Activated naive CD8-positive, alpha-beta T cell treated with anti-CD3 and anti-CD28 coated beads, Interleukin-2, amount 10 ng/mL, durations not matched to agents 7 days and 5 days (primary cell): Measurements from ENCODE around the gene LDLRAD4. TPM values are rescaled to one million over a fixed set of nuclear protein-coding genes. Genes with fewer than 3 reads are reported as not detected.
A peak's percentile ranks its signal among the peaks of the same experiment; 100 is the strongest.

Experiments used
- ATAC-seq: fragments of 150-1000 bp; cut with Tn5 transposase; one replicate; pipeline ENCODE4 v1.10.0; 2021; ENCODE audit warnings: low read depth, moderate library complexity
- POLR2A ChIA-PET: fragments of 350-600 bp; sonication (Branson Sonifier 250); formaldehyde crosslinking; loops from one replicate; lab custom pipeline; 2021; ENCODE audit warnings: antibody characterized with exemption; lab: Charles Lee
- DNase-seq: peaks from one replicate; pipeline ENCODE4 v3.0.0; 2021
- H3K27ac Mint-ChIP-seq: one replicate; pipeline ENCODE4 v1.8.0; 2022; ENCODE audit warnings: mild to moderate bottlenecking, mixed read lengths
- H3K27me3 Mint-ChIP-seq: one replicate; pipeline ENCODE4 v1.8.0; 2022; ENCODE audit warnings: mild to moderate bottlenecking, moderate library complexity, mixed read lengths
- H3K36me3 Mint-ChIP-seq: one replicate; pipeline ENCODE4 v1.8.0; 2021; ENCODE audit warnings: mild to moderate bottlenecking, mixed read lengths
- H3K4me1 Mint-ChIP-seq: one replicate; pipeline ENCODE4 v1.8.0; 2021; ENCODE audit warnings: mixed read lengths
- H3K4me3 Mint-ChIP-seq: one replicate; pipeline ENCODE4 v1.8.0; 2022; ENCODE audit warnings: mild to moderate bottlenecking, moderate library complexity, mixed read lengths
- H3K9me3 Mint-ChIP-seq: one replicate; pipeline ENCODE4 v1.8.0; 2021; ENCODE audit warnings: mixed read lengths
- total RNA-seq, 2 experiments: library from RNA; stranded (reverse); gene quantifications; one replicate each; pipeline ENCODE4 v1.2.3, GENCODE V29; 2021

Gene LDLRAD4
- total RNA-seq, 2 experiments from 2014 or later: 40.3 to 44.3 TPM

DNA sequence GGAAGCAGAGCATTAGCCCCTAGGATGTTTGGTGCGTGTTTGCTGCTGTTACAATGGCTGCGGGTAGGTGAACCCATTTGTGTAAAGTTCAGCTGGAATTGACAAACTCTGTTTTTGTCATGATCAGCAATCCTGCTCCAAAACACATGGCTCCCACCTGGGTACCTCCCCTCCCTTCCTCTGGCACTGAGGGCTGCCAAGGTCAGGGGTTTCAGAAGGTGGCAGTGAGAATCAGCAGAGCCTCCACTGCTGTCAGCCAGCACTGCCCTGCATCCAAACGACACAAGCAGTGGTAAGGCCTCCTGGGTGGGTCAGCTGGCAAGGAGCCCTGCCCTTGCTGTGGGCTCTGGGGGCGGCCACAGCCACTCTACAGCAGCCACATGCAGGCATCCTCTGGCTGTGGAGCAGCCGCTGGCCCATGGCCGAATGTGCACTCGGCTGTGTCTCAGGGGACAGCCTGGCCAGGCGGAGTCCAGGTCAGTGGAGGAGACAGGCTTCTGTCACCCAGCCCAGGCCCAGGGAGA lies 32.8 kb upstream of the LDLRAD4 start:
- DNase-seq: no peak
- no peak for ATAC-seq
- Mint-ChIP-seq H3K27ac (no peak overlapping the region), H3K4me1 (no peaks in the 10 kb centered on the region), H3K4me3 (no peak overlapping the region), H3K36me3 (no peaks in the 10 kb centered on the region), H3K9me3 (no peaks in the 10 kb centered on the region), H3K27me3 (peaks cover 22% of the 10 kb centered on the region)
- POLR2A ChIA-PET: no interaction called here

GRCh38 chr18:13186687-13187086 lies 31.9 kb upstream of the LDLRAD4 start:
- POLR2A ChIA-PET: no interaction called here
- H3K27ac Mint-ChIP-seq: no peak overlapping the region

GRCh38 chr18:13187498-13187897 lies 31.1 kb upstream of the LDLRAD4 start:
- Mint-ChIP-seq H3K4me3 (no peak overlapping the region), H3K4me1 (no peaks in the 10 kb centered on the region), H3K9me3 (no peaks in the 10 kb centered on the region), H3K27ac (no peak overlapping the region), H3K27me3 (peaks cover 13% of the 10 kb centered on the region), H3K36me3 (no peaks in the 10 kb centered on the region)
- ATAC-seq: no peak
- POLR2A ChIA-PET: no interaction called here
- no peak for DNase-seq

More at GRCh38 chr18:13186687-13187086, 31.9 kb upstream of the LDLRAD4 start:
- ATAC-seq (no peak), DNase-seq (no peak)
- H3K36me3 Mint-ChIP-seq: no peaks in the 10 kb centered on the region
- H3K4me3 Mint-ChIP-seq: no peak overlapping the region
- no peaks in the 10 kb centered on the region for H3K4me1 Mint-ChIP-seq
- peaks cover 15% of the 10 kb centered on the region for H3K27me3 Mint-ChIP-seq
- no peaks in the 10 kb centered on the region for H3K9me3 Mint-ChIP-seq

DNA sequence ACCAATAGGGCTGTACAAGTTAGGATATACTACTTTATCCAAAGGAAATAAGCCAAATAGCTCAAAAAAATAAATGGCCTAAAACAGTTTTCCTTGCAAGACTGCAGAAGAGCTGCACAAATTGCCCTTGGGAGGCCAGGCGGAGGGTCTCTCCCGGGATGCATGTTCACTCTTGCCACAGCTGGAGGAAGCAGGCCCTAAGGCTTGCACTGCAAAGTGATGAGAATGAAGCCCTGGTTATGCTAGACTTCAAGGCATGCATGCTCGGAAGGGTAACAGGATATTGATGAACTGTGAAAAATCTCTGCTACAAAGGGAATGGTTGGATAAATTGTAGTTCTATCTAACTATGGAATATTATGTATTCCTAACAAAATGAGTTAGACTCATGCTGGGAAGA lies 27.5 kb upstream of the LDLRAD4 start:
- ATAC-seq (no peak), DNase-seq (no peak)
- Mint-ChIP-seq H3K4me1 (no peaks in the 10 kb centered on the region), H3K4me3 (no peak overlapping the region), H3K27me3 (peaks cover 13% of the 10 kb centered on the region), H3K27ac (no peak overlapping the region), H3K36me3 (no peaks in the 10 kb centered on the region), H3K9me3 (no peaks in the 10 kb centered on the region)
- POLR2A ChIA-PET: no interaction called here

DNA sequence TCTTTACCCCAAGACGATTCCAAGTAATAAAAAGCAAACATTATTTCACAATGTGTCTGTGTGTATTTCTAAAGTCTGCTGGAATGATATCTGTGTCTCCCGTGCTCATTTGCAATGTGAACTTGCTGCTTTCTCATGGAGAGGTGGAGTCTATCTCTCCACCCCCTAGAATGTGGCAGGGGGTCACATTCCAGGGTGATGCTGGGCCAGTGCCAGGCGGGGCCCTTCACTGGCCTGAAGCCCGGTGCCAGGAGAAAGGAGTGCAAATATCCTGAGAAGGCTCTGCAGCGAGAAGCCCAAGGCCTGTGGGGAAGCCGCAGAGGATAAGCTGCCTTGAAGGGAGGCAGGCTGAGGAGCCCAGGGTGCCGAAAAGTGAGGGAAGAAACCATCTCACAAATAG lies 26.8 kb upstream of the LDLRAD4 start:
- Mint-ChIP-seq H3K4me3 (no peak overlapping the region), H3K27me3 (peaks cover 13% of the 10 kb centered on the region), H3K27ac (no peak overlapping the region), H3K4me1 (no peaks in the 10 kb centered on the region), H3K36me3 (no peaks in the 10 kb centered on the region), H3K9me3 (no peaks in the 10 kb centered on the region)
- POLR2A ChIA-PET: no interaction called here
- DNase-seq (no peak), ATAC-seq (no peak)

GRCh38 chr18:13192970-13193369 lies 25.6 kb upstream of the LDLRAD4 start:
- Mint-ChIP-seq H3K27ac (no peak overlapping the region), H3K4me1 (no peaks in the 10 kb centered on the region), H3K36me3 (peaks cover 2% of the 10 kb centered on the region), H3K9me3 (no peaks in the 10 kb centered on the region), H3K27me3 (peaks cover 18% of the 10 kb centered on the region), H3K4me3 (no peak overlapping the region)
- DNase-seq: no peak
- ATAC-seq: no peak
- POLR2A ChIA-PET: no interaction called here

- H3K9me3 Mint-ChIP-seq: peaks cover 4% of the 10 kb centered on the region
These were observed 24.3 kb upstream of the LDLRAD4 start for GRCh38 chr18:13194239-13194638.

GRCh38 chr18:13198701-13199100 lies 19.9 kb upstream of the LDLRAD4 start:
- H3K9me3 Mint-ChIP-seq: peaks cover 14% of the 10 kb centered on the region
- H3K27me3 Mint-ChIP-seq: peaks cover 31% of the 10 kb centered on the region
- H3K4me3 Mint-ChIP-seq: no peak overlapping the region
- no peak overlapping the region for H3K27ac Mint-ChIP-seq
- POLR2A ChIA-PET: no interaction called here
- H3K4me1 Mint-ChIP-seq: no peaks in the 10 kb centered on the region
- DNase-seq (no peak), ATAC-seq (no peak)
- peaks cover 11% of the 10 kb centered on the region for H3K36me3 Mint-ChIP-seq

More at GRCh38 chr18:13194239-13194638, 24.3 kb upstream of the LDLRAD4 start:
- peaks cover 21% of the 10 kb centered on the region for H3K27me3 Mint-ChIP-seq
- POLR2A ChIA-PET: no interaction called here
- DNase-seq (no peak), ATAC-seq (no peak)
- no peaks in the 10 kb centered on the region for H3K4me1 Mint-ChIP-seq
- H3K27ac Mint-ChIP-seq: no peak overlapping the region
- peaks cover 4% of the 10 kb centered on the region for H3K36me3 Mint-ChIP-seq
- H3K4me3 Mint-ChIP-seq: no peak overlapping the region

- Mint-ChIP-seq H3K27me3 (peaks cover 31% of the 10 kb centered on the region), H3K9me3 (peaks cover 14% of the 10 kb centered on the region), H3K36me3 (peaks cover 11% of the 10 kb centered on the region), H3K4me3 (no peak overlapping the region), H3K27ac (no peak overlapping the region), H3K4me1 (no peaks in the 10 kb centered on the region)
- no peak for DNase-seq
- no peak for ATAC-seq
- POLR2A ChIA-PET: interaction anchor here (0.5 kb wide), 1 partner anchor 485 kb away, joined by 4 read pairs; no protein-coding TSS in a partner anchor
These were observed 19.4 kb upstream of the LDLRAD4 start for GRCh38 chr18:13199169-13199568.

GRCh38 chr18:13201292-13201691 lies 17.3 kb upstream of the LDLRAD4 start:
- Mint-ChIP-seq H3K27ac (no peak overlapping the region), H3K4me3 (no peak overlapping the region), H3K4me1 (no peaks in the 10 kb centered on the region), H3K36me3 (peaks cover 11% of the 10 kb centered on the region), H3K9me3 (peaks cover 14% of the 10 kb centered on the region), H3K27me3 (peaks cover 32% of the 10 kb centered on the region)
- ATAC-seq (no peak), DNase-seq (no peak)
- POLR2A ChIA-PET: no interaction called here

GRCh38 chr18:13202571-13202970 lies 16.0 kb upstream of the LDLRAD4 start:
- Mint-ChIP-seq H3K9me3 (peaks cover 14% of the 10 kb centered on the region), H3K27ac (no peak overlapping the region), H3K27me3 (peaks cover 32% of the 10 kb centered on the region), H3K4me3 (no peak overlapping the region), H3K36me3 (peaks cover 11% of the 10 kb centered on the region), H3K4me1 (peaks cover 5% of the 10 kb centered on the region)
- POLR2A ChIA-PET: no interaction called here
- DNase-seq (no peak), ATAC-seq (no peak)

DNA sequence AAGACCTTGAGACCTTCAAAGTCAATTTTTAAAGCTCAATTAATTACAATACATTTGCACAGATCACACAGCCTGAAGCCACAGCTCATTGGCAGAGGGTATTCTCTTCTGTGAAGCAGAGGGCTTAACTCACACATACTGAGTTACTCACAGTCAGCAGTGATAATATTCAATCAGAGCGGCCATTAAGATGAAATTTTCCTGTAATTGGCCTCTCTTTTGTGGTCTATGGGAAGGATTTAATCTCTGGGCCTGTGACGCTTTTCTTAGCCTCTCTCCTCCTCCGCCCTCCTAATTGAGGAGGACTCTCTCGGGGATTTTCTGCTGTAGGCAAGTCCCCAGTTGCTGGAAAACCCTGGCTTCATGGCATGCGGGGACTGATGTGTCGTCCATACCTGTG lies 12.3 kb upstream of the LDLRAD4 start:
- POLR2A ChIA-PET: no interaction called here
- no peak for DNase-seq
- no peak for ATAC-seq
- Mint-ChIP-seq H3K4me3 (no peak overlapping the region), H3K36me3 (no peaks in the 10 kb centered on the region), H3K9me3 (no peaks in the 10 kb centered on the region), H3K27ac (no peak overlapping the region), H3K4me1 (peaks cover 12% of the 10 kb centered on the region), H3K27me3 (peaks cover 41% of the 10 kb centered on the region)

GRCh38 chr18:13207294-13207693 lies 11.3 kb upstream of the LDLRAD4 start:
- no peaks in the 10 kb centered on the region for H3K36me3 Mint-ChIP-seq
- H3K4me3 Mint-ChIP-seq: peak overlapping the region; percentile 12
- H3K9me3 Mint-ChIP-seq: no peaks in the 10 kb centered on the region
- ATAC-seq: peak; percentile 81
- H3K27me3 Mint-ChIP-seq: peaks cover 37% of the 10 kb centered on the region
- H3K4me1 Mint-ChIP-seq: peaks cover 12% of the 10 kb centered on the region
- H3K27ac Mint-ChIP-seq: no peak overlapping the region
- POLR2A ChIA-PET: interaction anchor here (0.9 kb wide), 1 partner anchor 226 kb away, joined by 3 read pairs; no protein-coding TSS in a partner anchor
- no peak for DNase-seq

GRCh38 chr18:13211534-13211933 lies 7.0 kb upstream of the LDLRAD4 start:
- Mint-ChIP-seq H3K9me3 (no peaks in the 10 kb centered on the region), H3K4me3 (no peak overlapping the region), H3K27ac (no peak overlapping the region), H3K36me3 (no peaks in the 10 kb centered on the region), H3K27me3 (peaks cover 44% of the 10 kb centered on the region), H3K4me1 (peaks cover 16% of the 10 kb centered on the region)
- ATAC-seq (no peak), DNase-seq (no peak)
- POLR2A ChIA-PET: no interaction called here
